NCI-H2081 treated with DMSO at 0.1 percent for 48 hours (cell line): ENCODE measurements around the gene CREB5.

Source experiments
- DNase-seq: peaks from one replicate; lab custom pipeline; 2025; lab: John Stamatoyannopoulos, UW

CREB5 gene

GRCh38 chr7:28435152-28435551 lies 22.8 kb downstream of the CREB5 start:
- DNase-seq = no peak

GRCh38 chr7:28435732-28436378 lies 23.5 kb downstream of the CREB5 start:
- DNase-seq = no peak

GRCh38 chr7:28440055-28440601 lies 27.8 kb downstream of the CREB5 start:
- DNase-seq = no peak

- no peak for DNase-seq
Measured at GRCh38 chr7:28442540-28443420, 30.5 kb downstream of the CREB5 start.

GRCh38 chr7:28446131-28446530 lies 33.8 kb downstream of the CREB5 start:
- DNase-seq = no peak

- DNase-seq = no peak
Measured at GRCh38 chr7:28447071-28447470, 34.8 kb downstream of the CREB5 start.

GRCh38 chr7:28448708-28449107 lies 36.4 kb downstream of the CREB5 start:
- no peak for DNase-seq

- no peak for DNase-seq
Measured at GRCh38 chr7:28452681-28453080, 40.4 kb downstream of the CREB5 start.

- DNase-seq = no peak
Measured at GRCh38 chr7:28455486-28455885, 43.2 kb downstream of the CREB5 start.

- DNase-seq = no peak
Measured at GRCh38 chr7:28456044-28456443, 43.7 kb downstream of the CREB5 start.

GRCh38 chr7:28458732-28459131 lies 46.4 kb downstream of the CREB5 start:
- no peak for DNase-seq

GRCh38 chr7:28459306-28459705 lies 47.0 kb downstream of the CREB5 start:
- no peak for DNase-seq

GRCh38 chr7:28465697-28466096 lies 53.4 kb downstream of the CREB5 start:
- DNase-seq = no peak

GRCh38 chr7:28466341-28466740 lies 54.0 kb downstream of the CREB5 start:
- DNase-seq = no peak

GRCh38 chr7:28466885-28467284 lies 54.6 kb downstream of the CREB5 start:
- DNase-seq = no peak

- no peak for DNase-seq
Measured at GRCh38 chr7:28469562-28469961, 57.2 kb downstream of the CREB5 start.

- no peak for DNase-seq
Measured at GRCh38 chr7:28470344-28470743, 58.0 kb downstream of the CREB5 start.

- DNase-seq = no peak
Measured at GRCh38 chr7:28472332-28472731, 60.0 kb downstream of the CREB5 start.

GRCh38 chr7:28473571-28474281 lies 61.4 kb downstream of the CREB5 start:
- no peak for DNase-seq

- DNase-seq = no peak
Measured at GRCh38 chr7:28474282-28474638, 61.9 kb downstream of the CREB5 start.

GRCh38 chr7:28474640-28475039 lies 62.3 kb downstream of the CREB5 start:
- DNase-seq = no peak

- no peak for DNase-seq
Measured at GRCh38 chr7:28477041-28477442, 64.7 kb downstream of the CREB5 start.

GRCh38 chr7:28478656-28479055 lies 66.3 kb downstream of the CREB5 start:
- DNase-seq = no peak
